Measurements from ENCODE around the gene SPIC. TPM values are rescaled to one million over a fixed set of nuclear protein-coding genes. Genes with fewer than 3 reads are reported as not detected.
"Not testable (repeated sequence)": the region's sequence is repeated elsewhere in the genome, so short reads cannot be mapped to it uniquely, and the experiment has no call there.

SPIC gene
- total and polyA plus RNA-seq, 2 donors (not counting 1 experiment from before 2014, with no cell fraction given): not detected

DNA sequence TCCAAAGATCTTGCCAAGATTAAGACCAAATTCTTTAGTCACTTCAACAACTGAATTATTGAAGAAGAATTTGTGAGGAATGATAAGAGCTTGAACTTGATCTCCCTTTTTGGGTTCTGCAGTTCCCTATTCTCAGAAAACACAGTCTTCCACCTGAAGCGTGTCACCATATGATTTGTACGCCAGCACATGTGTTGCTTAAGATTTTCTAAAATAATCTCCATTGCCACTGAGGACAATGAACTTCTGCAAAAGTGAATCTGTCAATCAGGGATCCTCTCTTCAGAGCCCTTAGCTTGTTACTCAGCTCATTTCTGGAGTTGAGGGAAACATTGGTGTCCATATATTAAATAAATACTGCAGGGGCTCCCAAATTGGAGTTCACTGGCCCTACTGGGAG, 4.2 kb upstream of the SPIC start:
- no peak overlapping the region for H3K4me3 Mint-ChIP-seq
- Histone ChIP-seq H3K9me3 (ENCODE audit: control extremely low read depth in 1 of 3, control insufficient read depth in 2 of 3, insufficient read depth in 1 of 3, low read length in 2 of 3) (no peaks in the 10 kb centered on the region), H3K4me3 (ENCODE audit: control extremely low read depth in 1 of 5, extremely low read depth in 1 of 5, insufficient read depth in 1 of 5, low read depth in 2 of 5, low read length in 4 of 5) (no peak overlapping the region), H3K27me3 (replicated peaks in 1 of 4; ENCODE audit: control extremely low read depth in 1 of 4, control insufficient read depth in 3 of 4, insufficient read depth in 4 of 4, low read length in 3 of 4) (no peaks in the 10 kb centered on the region), H3K4me2 (replicated peaks; ENCODE audit: low read depth, low read length, poor library complexity, severe bottlenecking) (no peak overlapping the region), H3K79me2 (ENCODE audit: control insufficient read depth, insufficient read depth, low read length) (no peaks in the 10 kb centered on the region), H3K4me1 (ENCODE audit: control insufficient read depth in 2 of 2, insufficient read depth in 2 of 2, low read length in 2 of 2) (no peaks in the 10 kb centered on the region), H3K36me3 (replicated peaks in 1 of 2; ENCODE audit: control extremely low read depth in 1 of 2, control insufficient read depth in 1 of 2, extremely low read depth in 1 of 2, insufficient read depth in 2 of 2, low read length in 1 of 2) (no peaks in the 10 kb centered on the region), H4K20me1 (ENCODE audit: control insufficient read depth, insufficient read depth, low read length, poor library complexity, severe bottlenecking) (no peaks in the 10 kb centered on the region), H3K9ac (ENCODE audit: low read length) (no peak overlapping the region), H2AFZ (ENCODE audit: insufficient read depth, low read depth, low read length, poor library complexity, severe bottlenecking) (no peak overlapping the region), H3K27ac (ENCODE audit: low read length in 2 of 2) (no peak overlapping the region)
- no peaks in the 10 kb centered on the region for H3K27me3 Mint-ChIP-seq
- no peak for TF ChIP-seq CTCF (IDR thresholded peaks at IDR 0.05)
- TF ChIP-seq EZH2 (IDR thresholded peaks at IDR 0.05; ENCODE audit: borderline replicate concordance, insufficient read depth, low read depth, low read length, poor library complexity, severe bottlenecking): no peak
- no peak for ATAC-seq (ENCODE audit: low read depth)
- H3K9me3 Mint-ChIP-seq (ENCODE audit: insufficient read depth): no peaks in the 10 kb centered on the region
- ChIA-PET CTCF (no interaction called here), POLR2A (no interaction called here)
- no peak for DNase-seq
- no peaks in the 10 kb centered on the region for H3K4me1 Mint-ChIP-seq
- WGBS (ENCODE audit: insufficient coverage): 70% methylated on average over 2 of the region's 2 CpGs
- intact Hi-C loops (cut with micrococcal nuclease): no loop called here
- no peak overlapping the region for H3K27ac Mint-ChIP-seq

DNA sequence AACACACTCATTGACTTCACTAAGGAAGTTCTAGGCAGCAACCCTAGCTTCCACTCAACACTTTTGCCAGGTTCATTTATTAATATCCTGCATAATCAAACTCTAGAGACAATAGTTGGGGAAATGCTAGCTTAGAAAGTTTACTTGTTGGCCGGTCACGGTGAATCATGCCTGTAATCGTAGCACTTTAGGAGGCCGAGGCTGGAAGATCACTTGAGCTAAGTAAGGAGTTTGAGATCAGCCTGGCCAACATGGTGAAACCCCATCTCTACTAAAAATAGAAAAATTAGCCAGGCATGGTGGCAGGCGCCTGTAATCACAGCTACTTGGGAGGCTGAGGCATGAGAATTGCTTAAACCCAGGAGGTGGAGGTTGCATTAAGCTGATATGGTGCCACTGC, 3.3 kb upstream of the SPIC start:
- H3K4me3 Mint-ChIP-seq; intact Hi-C loops (cut with micrococcal nuclease); H3K79me2 ChIP-seq (ENCODE audit: control insufficient read depth, insufficient read depth, low read length); H3K27ac Mint-ChIP-seq; H3K9ac ChIP-seq (ENCODE audit: low read length); CTCF ChIA-PET; ATAC-seq (ENCODE audit: low read depth); H3K4me2 ChIP-seq (replicated peaks; ENCODE audit: low read depth, low read length, poor library complexity, severe bottlenecking); H3K4me1 ChIP-seq (ENCODE audit: control insufficient read depth in 2 of 2, insufficient read depth in 2 of 2, low read length in 2 of 2); H3K9me3 Mint-ChIP-seq (ENCODE audit: insufficient read depth); H4K20me1 ChIP-seq (ENCODE audit: control insufficient read depth, insufficient read depth, low read length, poor library complexity, severe bottlenecking); H3K27me3 ChIP-seq (replicated peaks in 1 of 4; ENCODE audit: control extremely low read depth in 1 of 4, control insufficient read depth in 3 of 4, insufficient read depth in 4 of 4, low read length in 3 of 4); H3K36me3 ChIP-seq (replicated peaks in 1 of 2; ENCODE audit: control extremely low read depth in 1 of 2, control insufficient read depth in 1 of 2, extremely low read depth in 1 of 2, insufficient read depth in 2 of 2, low read length in 1 of 2); H3K4me1 Mint-ChIP-seq; H3K4me3 ChIP-seq (ENCODE audit: control extremely low read depth in 1 of 5, extremely low read depth in 1 of 5, insufficient read depth in 1 of 5, low read depth in 2 of 5, low read length in 4 of 5); DNase-seq; H3K9me3 ChIP-seq (ENCODE audit: control extremely low read depth in 1 of 3, control insufficient read depth in 2 of 3, insufficient read depth in 1 of 3, low read length in 2 of 3); H2AFZ ChIP-seq (ENCODE audit: insufficient read depth, low read depth, low read length, poor library complexity, severe bottlenecking); H3K27me3 Mint-ChIP-seq; H3K27ac ChIP-seq (ENCODE audit: low read length in 2 of 2): not testable (repeated sequence)
- no CpG with 5 or more reads among the region's 5 CpGs for WGBS (ENCODE audit: insufficient coverage)
- POLR2A ChIA-PET: interaction anchor here (0.6 kb wide), 1 partner anchor 10 kb away, joined by 6 read pairs; no protein-coding TSS in a partner anchor

Measured in B cell (primary cell).